ENCODE results near the gene EMID1. TPM values are rescaled to one million over a fixed set of nuclear protein-coding genes. Genes with fewer than 3 reads are reported as not detected.
A peak's percentile ranks its signal among the peaks of the same experiment; 100 is the strongest.

EMID1 gene
- total and polyA plus RNA-seq, 8 donors = 6.2 to 16.8 (median 10.0) TPM

GRCh38 chr22:29195964-29196666 lies 9.6 kb upstream of the EMID1 start:
- no peaks in the 10 kb centered on the region for H3K27me3 ChIP-seq
- no peaks in the 10 kb centered on the region for H3K4me1 ChIP-seq
- FAIRE-seq (no peak), DNase-seq (peak in 1 of 6 donors; percentile 32), ATAC-seq (no peak)
- WGBS, 2 donors = 78 to 81% methylated on average over 10 of the region's 10 CpGs
- TF ChIP-seq CTCF (IDR thresholded peaks at IDR 0.05) = no peak
- no peaks in the 10 kb centered on the region for H3K36me3 ChIP-seq
- no peak overlapping the region for H3K4me3 ChIP-seq
- H3K27ac ChIP-seq = no peak overlapping the region
- intact Hi-C loops (cut with DNase I) = no loop called here
- H3K9me3 ChIP-seq = no peaks in the 10 kb centered on the region

- DNase-seq (no peak), ATAC-seq (no peak), FAIRE-seq (no peak)
- intact Hi-C loops (cut with DNase I) = no loop called here
- no peaks in the 10 kb centered on the region for H3K9me3 ChIP-seq
- no peaks in the 10 kb centered on the region for H3K4me1 ChIP-seq
- no peak for TF ChIP-seq CTCF (IDR thresholded peaks at IDR 0.05)
- H3K4me3 ChIP-seq = no peak overlapping the region
- 96 to 98% methylated on average over 3 of the region's 3 CpGs for WGBS, 2 donors
- H3K36me3 ChIP-seq = no peaks in the 10 kb centered on the region
- no peak overlapping the region for H3K27ac ChIP-seq
- no peaks in the 10 kb centered on the region for H3K27me3 ChIP-seq
These were observed 8.6 kb upstream of the EMID1 start for GRCh38 chr22:29197096-29197495.

- H3K4me1 ChIP-seq = no peaks in the 10 kb centered on the region
- no peaks in the 10 kb centered on the region for H3K36me3 ChIP-seq
- no peaks in the 10 kb centered on the region for H3K27me3 ChIP-seq
- WGBS, 2 donors = 94% methylated on average over 5 of the region's 5 CpGs
- FAIRE-seq = no peak
- no peak overlapping the region for H3K4me3 ChIP-seq
- TF ChIP-seq CTCF (IDR thresholded peaks at IDR 0.05) = no peak
- DNase-seq = no peak
- intact Hi-C loops (cut with DNase I) = no loop called here
- ATAC-seq = no peak
- no peak overlapping the region for H3K27ac ChIP-seq
- no peaks in the 10 kb centered on the region for H3K9me3 ChIP-seq
These were observed 7.5 kb upstream of the EMID1 start for GRCh38 chr22:29198240-29198639.

- intact Hi-C loops (cut with DNase I) = loop anchor here in 2 of 3 donors (5.0 kb wide), 2 partner anchors 42 to 47 kb away; no protein-coding TSS in a partner anchor
- ATAC-seq (no peak), DNase-seq (peak in 1 of 6 donors; percentile 20), FAIRE-seq (no peak)
- H3K27me3 ChIP-seq = no peaks in the 10 kb centered on the region
- no peaks in the 10 kb centered on the region for H3K36me3 ChIP-seq
- TF ChIP-seq CTCF (IDR thresholded peaks at IDR 0.05) = no peak
- H3K4me1 ChIP-seq = no peaks in the 10 kb centered on the region
- no peaks in the 10 kb centered on the region for H3K9me3 ChIP-seq
- no peak overlapping the region for H3K4me3 ChIP-seq
- no peak overlapping the region for H3K27ac ChIP-seq
- WGBS, 2 donors = 86 to 88% methylated on average over 8 of the region's 8 CpGs
These were observed 5.8 kb upstream of the EMID1 start for GRCh38 chr22:29199702-29200400.

GRCh38 chr22:29200901-29201300 lies 4.8 kb upstream of the EMID1 start:
- H3K27me3 ChIP-seq = no peaks in the 10 kb centered on the region
- intact Hi-C loops (cut with DNase I) = loop anchor here in 2 of 3 donors (5.0 kb wide), 2 partner anchors 41 to 46 kb away; no protein-coding TSS in a partner anchor
- H3K36me3 ChIP-seq = no peaks in the 10 kb centered on the region
- H3K4me1 ChIP-seq = no peaks in the 10 kb centered on the region
- WGBS, 2 donors = 91 to 98% methylated on average over 7 of the region's 7 CpGs
- no peak overlapping the region for H3K27ac ChIP-seq
- TF ChIP-seq CTCF (IDR thresholded peaks at IDR 0.05) = no peak
- no peaks in the 10 kb centered on the region for H3K9me3 ChIP-seq
- FAIRE-seq (no peak), ATAC-seq (no peak), DNase-seq (peak in 1 of 6 donors; percentile 39)
- H3K4me3 ChIP-seq = no peak overlapping the region
